Measurements from ENCODE around the gene C5orf22. TPM values are rescaled to one million over a fixed set of nuclear protein-coding genes. Genes with fewer than 3 reads are reported as not detected.
A peak's percentile ranks its signal among the peaks of the same experiment; 100 is the strongest.
"Not testable (repeated sequence)": the region's sequence is repeated elsewhere in the genome, so short reads cannot be mapped to it uniquely, and the experiment has no call there.

The C5orf22 gene
- 10 to 100 TPM; 23.6 to 40.7 (median 35.3) TPM for polyA plus RNA-seq (ENCODE audit: insufficient read length in 4 of 4)

GRCh38 chr5:31531888-31532547 is at the start of gene C5orf22, which contains the start of gene DROSHA:
Gene C5orf22 (plus strand): TSS chr5:31532301. CDS start chr5:31532393, 92 bp downstream.
Gene DROSHA (minus strand): TSS chr5:31532093. CDS start chr5:31529059, 3,034 bp downstream.
- peak; percentile 84 to 93 (median 92) for DNase-seq (ENCODE audit: low read depth in 4 of 4, low spot score in 3 of 4)

- peak in 3 of 4 donors; percentile 13 to 48 (median 20) for DNase-seq (ENCODE audit: low read depth in 4 of 4, low spot score in 3 of 4)
Measured at GRCh38 chr5:31485376-31486207, 46.5 kb upstream of the C5orf22 start.

- DNase-seq (ENCODE audit: low read depth in 4 of 4, low spot score in 3 of 4), result no peak
Measured at GRCh38 chr5:31486441-31486840, 45.7 kb upstream of the C5orf22 start.

- no peak for DNase-seq (ENCODE audit: low read depth in 4 of 4, low spot score in 3 of 4)
Measured at GRCh38 chr5:31487506-31487905, 44.6 kb upstream of the C5orf22 start.

- DNase-seq (ENCODE audit: low read depth in 4 of 4, low spot score in 3 of 4), result no peak
Measured at GRCh38 chr5:31492869-31493268, 39.2 kb upstream of the C5orf22 start.

- no peak for DNase-seq (ENCODE audit: low read depth in 4 of 4, low spot score in 3 of 4)
Measured at GRCh38 chr5:31495336-31495735, 36.8 kb upstream of the C5orf22 start.

GRCh38 chr5:31496301-31496700 is 35.8 kb upstream of the C5orf22 start:
- DNase-seq (ENCODE audit: low read depth in 4 of 4, low spot score in 3 of 4), result no peak

GRCh38 chr5:31496891-31497290 is 35.2 kb upstream of the C5orf22 start:
- no peak for DNase-seq (ENCODE audit: low read depth in 4 of 4, low spot score in 3 of 4)

GRCh38 chr5:31500256-31500655 is 31.8 kb upstream of the C5orf22 start:
- DNase-seq (ENCODE audit: low read depth in 4 of 4, low spot score in 3 of 4), result no peak

GRCh38 chr5:31502506-31502905 is 29.6 kb upstream of the C5orf22 start:
- DNase-seq (ENCODE audit: low read depth in 4 of 4, low spot score in 3 of 4), result no peak

GRCh38 chr5:31504529-31504928 is 27.6 kb upstream of the C5orf22 start:
- DNase-seq (ENCODE audit: low read depth in 4 of 4, low spot score in 3 of 4), result no peak

GRCh38 chr5:31511305-31511704 is 20.8 kb upstream of the C5orf22 start:
- no peak for DNase-seq (ENCODE audit: low read depth in 4 of 4, low spot score in 3 of 4)

- DNase-seq (ENCODE audit: low read depth in 4 of 4, low spot score in 3 of 4), result no peak
Measured at GRCh38 chr5:31516802-31517201, 15.3 kb upstream of the C5orf22 start.

GRCh38 chr5:31523041-31523440 is 9.1 kb upstream of the C5orf22 start:
- DNase-seq (ENCODE audit: low read depth in 4 of 4, low spot score in 3 of 4), result no peak

GRCh38 chr5:31530541-31531265 is 1.4 kb upstream of the C5orf22 start:
- DNase-seq (ENCODE audit: low read depth in 4 of 4, low spot score in 3 of 4), result no peak

- peak in 1 of 4 donors; percentile 4 for DNase-seq (ENCODE audit: low read depth in 4 of 4, low spot score in 3 of 4)
Measured at GRCh38 chr5:31531543-31531887, 586 bp upstream of the C5orf22 start.

GRCh38 chr5:31534527-31535046 is 2.5 kb downstream of the C5orf22 start:
- DNase-seq (ENCODE audit: low read depth in 4 of 4, low spot score in 3 of 4), result no peak

- DNase-seq (ENCODE audit: low read depth in 4 of 4, low spot score in 3 of 4), result no peak
Measured at GRCh38 chr5:31536873-31537272, 4.8 kb downstream of the C5orf22 start.

GRCh38 chr5:31537349-31537748 is 5.2 kb downstream of the C5orf22 start:
- DNase-seq (ENCODE audit: low read depth in 4 of 4, low spot score in 3 of 4), result no peak

GRCh38 chr5:31537851-31538250 is 5.8 kb downstream of the C5orf22 start:
- DNase-seq (ENCODE audit: low read depth in 4 of 4, low spot score in 3 of 4), result no peak

- not testable (repeated sequence) for DNase-seq (ENCODE audit: low read depth in 4 of 4, low spot score in 3 of 4)
Measured at GRCh38 chr5:31549114-31549513, 17.0 kb downstream of the C5orf22 start.

All from right renal pelvis (tissue), 4 donors.